ENCODE data around the gene ARSB.
A peak's percentile ranks its signal among the peaks of the same experiment; 100 is the strongest.

Gene ARSB

GRCh38 chr5:78782728-78783127 is 202.4 kb downstream of the ARSB start:
- H3K27ac Mint-ChIP-seq: no peak overlapping the region
- no peak for ATAC-seq (ENCODE audit: low read depth)
- H3K9me3 Mint-ChIP-seq: peaks cover 2% of the 10 kb centered on the region
- no peak for DNase-seq (ENCODE audit: low spot score in 2 of 2)
- H3K36me3 Mint-ChIP-seq: peaks cover 19% of the 10 kb centered on the region
- H3K4me1 Mint-ChIP-seq: no peaks in the 10 kb centered on the region
- H3K27me3 Mint-ChIP-seq: no peaks in the 10 kb centered on the region
- H3K4me3 Mint-ChIP-seq: no peak overlapping the region

DNA sequence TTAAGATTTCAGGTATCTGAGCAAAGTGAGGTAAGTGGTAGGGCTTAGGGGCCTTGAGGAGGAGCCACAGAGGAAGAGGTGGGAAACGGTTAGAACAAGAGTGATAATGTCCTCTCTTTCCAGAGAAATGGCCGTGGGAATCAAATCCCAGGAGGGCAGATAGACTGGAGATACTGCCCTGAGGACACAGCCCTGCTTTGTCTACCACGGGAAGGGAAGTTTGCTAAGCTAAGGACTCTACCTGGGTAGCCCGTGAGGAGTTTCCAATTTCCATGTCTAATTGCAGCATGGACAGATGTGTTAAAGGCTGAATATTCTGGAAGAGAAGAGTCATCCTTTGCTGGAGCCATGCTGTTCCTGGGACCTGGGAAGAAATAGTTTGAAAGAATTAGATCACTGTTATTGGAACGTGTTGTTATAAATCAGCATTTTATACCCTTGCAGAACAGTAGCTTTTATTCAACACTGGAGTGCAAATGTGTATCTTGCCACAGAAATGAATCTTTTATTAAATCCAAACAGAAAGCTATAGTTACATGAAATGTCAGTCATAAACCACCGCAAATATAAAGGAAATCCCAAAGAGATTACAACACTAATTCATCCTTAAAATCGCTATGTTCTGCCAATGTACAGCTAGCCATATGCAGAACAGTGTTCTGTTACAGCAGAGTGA is 203.4 kb downstream of the ARSB start:
- ATAC-seq (ENCODE audit: low read depth) (no peak), DNase-seq (ENCODE audit: low spot score in 2 of 2) (no peak)
- Mint-ChIP-seq H3K4me1 (no peaks in the 10 kb centered on the region), H3K36me3 (peaks cover 19% of the 10 kb centered on the region), H3K9me3 (peaks cover 2% of the 10 kb centered on the region), H3K27ac (no peak overlapping the region), H3K4me3 (no peak overlapping the region), H3K27me3 (no peaks in the 10 kb centered on the region)

DNA sequence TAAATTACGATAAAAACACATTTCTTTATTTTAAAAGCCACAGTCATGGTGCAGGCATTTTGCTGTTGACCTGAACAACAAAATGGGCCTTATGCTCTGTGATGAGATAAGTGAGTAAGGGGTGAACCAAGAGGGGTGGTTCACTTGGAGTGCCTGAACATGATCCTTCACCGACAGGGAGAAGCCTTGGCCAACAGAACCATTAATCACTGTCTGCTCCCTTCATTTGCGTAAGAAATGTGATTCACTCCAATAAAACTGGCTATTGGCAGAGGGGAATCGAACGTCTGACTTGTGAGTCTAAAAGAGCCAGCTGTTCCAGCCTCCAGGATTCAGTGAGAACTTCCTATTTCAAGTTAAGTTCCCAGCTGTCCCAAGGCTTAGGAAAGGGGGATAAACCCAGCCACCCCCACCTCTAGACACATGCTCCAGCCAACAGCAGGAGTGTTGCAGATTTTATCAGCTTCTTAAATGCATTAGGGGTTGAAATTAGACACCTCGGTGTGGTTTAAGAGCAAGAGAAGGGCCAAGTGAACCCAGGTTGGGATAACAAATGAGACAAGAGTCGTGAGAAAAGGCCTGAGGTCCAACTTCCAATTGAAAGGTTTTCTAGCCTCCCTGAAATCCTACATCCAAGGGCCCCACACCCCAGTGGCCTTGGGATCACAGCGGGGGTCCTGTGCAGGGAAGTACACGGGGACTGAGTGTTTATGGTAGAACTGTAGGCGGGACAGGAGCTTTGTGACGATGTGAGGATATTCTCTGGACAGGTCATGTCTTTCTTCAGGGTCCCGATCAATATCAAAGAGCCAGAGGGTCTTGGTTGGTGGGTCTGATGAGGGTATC is 205.1 kb downstream of the ARSB start:
- no peak overlapping the region for H3K27ac Mint-ChIP-seq
- ATAC-seq (ENCODE audit: low read depth) (no peak), DNase-seq (ENCODE audit: low spot score in 2 of 2) (no peak)
- H3K4me3 Mint-ChIP-seq: no peak overlapping the region
- no peaks in the 10 kb centered on the region for H3K27me3 Mint-ChIP-seq
- H3K36me3 Mint-ChIP-seq: peaks cover 19% of the 10 kb centered on the region
- H3K4me1 Mint-ChIP-seq: no peaks in the 10 kb centered on the region
- H3K9me3 Mint-ChIP-seq: peaks cover 2% of the 10 kb centered on the region

GRCh38 chr5:78779262-78779661 is 205.8 kb downstream of the ARSB start:
- no peaks in the 10 kb centered on the region for H3K4me1 Mint-ChIP-seq
- H3K36me3 Mint-ChIP-seq: peaks cover 21% of the 10 kb centered on the region
- DNase-seq (ENCODE audit: low spot score in 2 of 2) (no peak), ATAC-seq (ENCODE audit: low read depth) (no peak)
- no peaks in the 10 kb centered on the region for H3K27me3 Mint-ChIP-seq
- peaks cover 2% of the 10 kb centered on the region for H3K9me3 Mint-ChIP-seq
- no peak overlapping the region for H3K27ac Mint-ChIP-seq
- H3K4me3 Mint-ChIP-seq: no peak overlapping the region

DNA sequence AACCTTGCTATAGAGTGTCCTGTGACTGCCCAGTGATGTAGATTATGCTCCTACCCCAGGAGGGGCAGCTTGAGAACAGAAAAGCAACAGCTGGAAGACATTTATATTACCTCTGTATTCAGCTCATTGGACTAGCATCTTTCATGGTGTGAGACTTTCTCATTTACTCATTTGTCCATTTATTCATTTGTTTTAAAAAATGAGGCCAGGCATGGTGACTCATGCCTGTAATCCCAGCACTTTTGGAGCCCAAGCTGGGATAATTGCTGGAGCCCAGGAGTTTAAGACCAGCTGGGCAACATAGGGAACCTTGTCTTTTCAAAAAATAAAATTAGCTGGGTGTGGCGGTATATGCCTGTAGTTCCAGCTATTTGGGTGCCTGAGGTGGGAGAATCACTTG is 206.6 kb downstream of the ARSB start:
- no peaks in the 10 kb centered on the region for H3K4me1 Mint-ChIP-seq
- H3K27ac Mint-ChIP-seq: no peak overlapping the region
- H3K9me3 Mint-ChIP-seq: no peaks in the 10 kb centered on the region
- H3K36me3 Mint-ChIP-seq: peaks cover 18% of the 10 kb centered on the region
- DNase-seq (ENCODE audit: low spot score in 2 of 2): no peak
- no peak for ATAC-seq (ENCODE audit: low read depth)
- no peak overlapping the region for H3K4me3 Mint-ChIP-seq
- no peaks in the 10 kb centered on the region for H3K27me3 Mint-ChIP-seq

- no peak for ATAC-seq (ENCODE audit: low read depth)
- Mint-ChIP-seq H3K4me3 (no peak overlapping the region), H3K27me3 (no peaks in the 10 kb centered on the region), H3K4me1 (no peaks in the 10 kb centered on the region), H3K36me3 (peaks cover 18% of the 10 kb centered on the region), H3K9me3 (no peaks in the 10 kb centered on the region), H3K27ac (no peak overlapping the region)
- no peak for DNase-seq (ENCODE audit: low spot score in 2 of 2)
Measured at GRCh38 chr5:78777901-78778300, 207.2 kb downstream of the ARSB start.

- Mint-ChIP-seq H3K9me3 (no peaks in the 10 kb centered on the region), H3K4me3 (no peak overlapping the region), H3K27me3 (no peaks in the 10 kb centered on the region), H3K4me1 (peaks cover 4% of the 10 kb centered on the region), H3K27ac (no peak overlapping the region), H3K36me3 (peaks cover 18% of the 10 kb centered on the region)
- ATAC-seq (ENCODE audit: low read depth) (no peak), DNase-seq (ENCODE audit: low spot score in 2 of 2) (no peak)
Measured at GRCh38 chr5:78776637-78777036, 208.5 kb downstream of the ARSB start.

DNA sequence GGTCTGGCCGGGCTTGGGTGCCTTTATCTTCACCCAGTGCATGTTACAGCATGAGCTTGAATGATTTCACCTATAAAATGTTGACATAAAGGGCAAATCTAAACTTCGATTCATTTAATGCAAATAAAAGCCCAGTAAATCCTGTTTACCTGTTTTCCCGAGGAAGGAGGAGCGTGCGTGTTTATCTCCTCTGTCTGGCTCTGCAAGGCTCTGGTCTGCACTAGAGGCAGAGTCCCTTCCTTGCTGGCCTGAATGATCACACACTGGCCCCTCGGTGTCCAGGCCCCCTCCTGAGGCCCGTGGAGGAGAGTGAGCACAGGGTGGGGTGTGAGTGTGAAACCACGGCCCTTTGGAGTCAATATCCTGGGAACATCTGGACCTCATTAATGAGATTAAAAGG is 211.5 kb downstream of the ARSB start:
- no peaks in the 10 kb centered on the region for H3K9me3 Mint-ChIP-seq
- H3K4me1 Mint-ChIP-seq: peaks cover 15% of the 10 kb centered on the region
- H3K36me3 Mint-ChIP-seq: peaks cover 1% of the 10 kb centered on the region
- H3K27ac Mint-ChIP-seq: no peak overlapping the region
- no peaks in the 10 kb centered on the region for H3K27me3 Mint-ChIP-seq
- DNase-seq (ENCODE audit: low spot score in 2 of 2) (no peak), ATAC-seq (ENCODE audit: low read depth) (no peak)
- no peak overlapping the region for H3K4me3 Mint-ChIP-seq

DNA sequence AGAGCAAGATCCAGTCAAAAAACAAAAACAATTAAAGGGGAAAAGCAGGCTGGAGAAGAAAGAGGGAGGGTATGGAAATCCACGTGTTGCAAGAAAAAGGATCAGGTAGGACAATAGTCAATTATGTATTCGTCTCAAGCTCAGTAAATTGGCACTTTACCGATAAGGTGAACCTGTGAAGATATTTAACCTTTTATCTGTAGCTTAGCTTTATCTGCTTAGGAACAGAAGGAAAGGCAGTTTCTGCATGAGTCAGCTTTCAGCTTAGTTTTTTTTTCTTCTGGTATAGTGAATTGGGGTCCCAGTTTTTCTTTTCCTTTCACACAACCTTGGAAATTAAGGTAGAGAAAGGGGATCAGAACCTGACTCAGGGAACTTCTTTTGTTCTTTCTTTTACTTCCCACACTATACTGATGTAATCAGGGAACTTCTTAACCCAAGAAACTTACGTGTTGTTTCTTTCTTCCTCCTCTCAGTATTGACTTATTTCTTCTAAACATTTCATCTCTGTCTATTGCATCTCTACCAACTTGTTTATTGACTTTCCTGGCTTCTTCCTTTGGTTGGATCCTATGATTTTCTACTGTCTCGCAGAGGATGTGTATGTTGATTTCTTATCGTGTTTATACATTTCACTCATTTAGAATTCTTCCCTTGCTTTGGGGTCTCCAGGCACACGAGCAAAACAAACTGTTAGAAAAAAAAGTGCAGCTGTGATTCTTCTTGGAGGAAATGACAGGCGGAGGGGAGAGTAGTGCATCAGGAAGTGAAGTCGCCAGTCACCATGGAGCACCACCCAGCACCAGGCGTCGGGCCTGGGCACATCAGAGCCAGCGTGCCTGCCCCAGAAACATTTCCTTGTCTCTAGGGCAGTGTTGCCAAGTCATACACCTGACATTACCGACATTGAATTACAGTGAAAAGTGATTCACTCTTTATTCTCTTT is 213.6 kb downstream of the ARSB start:
- ATAC-seq (ENCODE audit: low read depth) (peak; percentile 61), DNase-seq (ENCODE audit: low spot score in 2 of 2) (no peak)
- H3K9me3 Mint-ChIP-seq: no peaks in the 10 kb centered on the region
- peaks cover 1% of the 10 kb centered on the region for H3K36me3 Mint-ChIP-seq
- peak overlapping the region; percentile 83 for H3K27ac Mint-ChIP-seq
- no peaks in the 10 kb centered on the region for H3K27me3 Mint-ChIP-seq
- peaks cover 15% of the 10 kb centered on the region for H3K4me1 Mint-ChIP-seq
- H3K4me3 Mint-ChIP-seq: no peak overlapping the region

- Mint-ChIP-seq H3K4me1 (peaks cover 22% of the 10 kb centered on the region), H3K27me3 (no peaks in the 10 kb centered on the region), H3K36me3 (no peaks in the 10 kb centered on the region), H3K27ac (no peak overlapping the region), H3K4me3 (no peak overlapping the region), H3K9me3 (no peaks in the 10 kb centered on the region)
- ATAC-seq (ENCODE audit: low read depth) (no peak), DNase-seq (ENCODE audit: low spot score in 2 of 2) (no peak)
Measured at GRCh38 chr5:78768781-78769380, 216.2 kb downstream of the ARSB start.

DNA sequence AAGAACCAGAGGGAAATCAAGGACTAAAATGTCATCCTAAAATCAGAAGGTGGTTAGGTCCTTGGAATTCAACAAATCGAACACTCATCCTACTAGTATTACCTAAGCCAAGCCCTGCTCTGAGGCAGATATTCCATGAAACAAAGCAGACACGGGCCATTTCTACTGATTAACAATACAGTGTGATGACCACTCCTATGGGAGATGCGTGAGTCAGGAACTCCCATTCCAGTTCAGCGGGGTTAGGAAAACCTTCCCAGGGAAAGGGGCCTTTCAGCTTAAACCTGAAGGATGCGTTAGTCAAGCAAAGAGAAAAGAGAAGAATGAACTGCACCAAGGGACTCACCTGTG is 218.7 kb downstream of the ARSB start:
- Mint-ChIP-seq H3K9me3 (peaks cover 3% of the 10 kb centered on the region), H3K27ac (no peak overlapping the region), H3K4me1 (peaks cover 30% of the 10 kb centered on the region), H3K27me3 (no peaks in the 10 kb centered on the region), H3K36me3 (peaks cover 3% of the 10 kb centered on the region), H3K4me3 (no peak overlapping the region)
- no peak for ATAC-seq (ENCODE audit: low read depth)
- DNase-seq (ENCODE audit: low spot score in 2 of 2): no peak

- H3K36me3 Mint-ChIP-seq: peaks cover 3% of the 10 kb centered on the region
- DNase-seq (ENCODE audit: low spot score in 2 of 2): no peak
- no peak overlapping the region for H3K27ac Mint-ChIP-seq
- H3K4me1 Mint-ChIP-seq: peaks cover 27% of the 10 kb centered on the region
- peaks cover 3% of the 10 kb centered on the region for H3K9me3 Mint-ChIP-seq
- no peak overlapping the region for H3K4me3 Mint-ChIP-seq
- ATAC-seq (ENCODE audit: low read depth): no peak
- no peaks in the 10 kb centered on the region for H3K27me3 Mint-ChIP-seq
Measured at GRCh38 chr5:78765756-78766411, 219.2 kb downstream of the ARSB start.

- Mint-ChIP-seq H3K4me1 (peaks cover 33% of the 10 kb centered on the region), H3K9me3 (peaks cover 6% of the 10 kb centered on the region), H3K27me3 (no peaks in the 10 kb centered on the region), H3K4me3 (no peak overlapping the region), H3K36me3 (peaks cover 5% of the 10 kb centered on the region), H3K27ac (no peak overlapping the region)
- DNase-seq (ENCODE audit: low spot score in 2 of 2) (no peak), ATAC-seq (ENCODE audit: low read depth) (no peak)
Measured at GRCh38 chr5:78765116-78765515, 220.0 kb downstream of the ARSB start.

All from memory B cell (primary cell).